ENCODE measurements around the gene WWOX. TPM values are rescaled to one million over a fixed set of nuclear protein-coding genes. Genes with fewer than 3 reads are reported as not detected.

The WWOX gene
- total RNA-seq, 2 experiments from 2014 or later: 20.2 to 21.4 TPM

DNA sequence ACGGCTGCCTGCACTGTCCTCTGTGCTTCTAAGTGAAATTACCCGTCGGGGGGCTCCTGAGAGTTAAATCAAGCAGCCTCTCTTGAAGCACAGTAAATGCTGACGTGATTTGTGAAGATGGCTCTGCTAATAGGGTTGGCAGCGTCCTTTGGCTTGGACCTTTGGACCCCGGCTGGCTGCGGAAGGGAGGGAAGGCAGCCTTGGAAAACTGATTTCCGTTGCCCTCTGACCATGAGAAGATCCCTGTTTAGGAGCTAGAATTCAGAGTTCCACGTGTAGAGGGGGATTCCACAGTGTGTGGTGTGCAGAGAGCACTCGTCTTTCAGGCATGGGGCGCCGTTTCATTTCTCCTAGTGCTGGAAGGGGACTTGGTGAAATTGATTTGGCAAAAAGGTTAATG is 640.8 kb downstream of the WWOX start:
- CTCF ChIA-PET: no interaction called here
- intact Hi-C loops (cut with micrococcal nuclease): no loop called here
- no peak overlapping the region for H3K27ac Mint-ChIP-seq
- no peaks in the 10 kb centered on the region for H3K9me3 Mint-ChIP-seq
- peaks cover 22% of the 10 kb centered on the region for H3K4me1 Mint-ChIP-seq (ENCODE audit: low read depth)
- no peaks in the 10 kb centered on the region for H3K27me3 Mint-ChIP-seq (ENCODE audit: low read depth)
- DNase-seq: no peak
- peaks cover 1% of the 10 kb centered on the region for H3K36me3 Mint-ChIP-seq (ENCODE audit: low read depth)
- no peak overlapping the region for H3K4me3 Mint-ChIP-seq

DNA sequence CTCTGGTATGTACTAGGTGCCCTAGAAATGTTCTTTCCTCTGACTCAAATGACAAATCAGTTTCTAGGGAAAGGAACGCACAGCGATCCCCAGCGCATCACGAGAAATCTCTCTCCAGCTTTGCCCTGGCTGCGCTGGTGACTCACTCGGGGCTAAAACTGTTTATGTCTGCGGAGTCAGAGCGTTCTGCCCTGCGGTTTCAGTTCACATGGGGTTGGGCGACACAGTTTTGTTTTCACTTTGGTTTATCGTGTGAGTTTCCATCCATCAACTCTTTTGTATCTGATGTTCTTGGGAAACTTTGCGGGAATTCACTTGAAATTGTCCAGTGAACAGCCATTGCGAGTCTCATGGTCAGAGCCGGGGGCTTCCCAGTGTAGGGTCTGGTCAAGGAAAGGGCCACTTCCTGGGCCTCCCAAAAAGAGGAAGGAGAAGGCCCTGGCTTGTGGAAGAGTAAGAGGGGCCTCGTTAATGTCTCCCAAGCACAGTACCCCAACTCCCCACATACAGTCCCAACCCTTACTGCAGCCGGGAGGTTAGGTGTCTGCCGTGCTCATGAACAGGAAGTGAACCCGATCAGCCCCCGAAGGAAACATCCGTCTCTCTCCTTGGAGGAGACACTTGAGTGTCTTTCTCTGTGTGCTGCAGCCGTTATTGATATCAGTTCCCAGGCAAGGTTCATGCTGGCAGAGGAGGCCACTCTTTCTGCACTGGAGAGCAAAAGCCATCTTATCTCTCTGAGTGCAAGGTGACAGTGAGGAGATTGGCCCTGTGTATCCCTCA is 643.2 kb downstream of the WWOX start:
- Mint-ChIP-seq H3K27me3 (ENCODE audit: low read depth) (no peaks in the 10 kb centered on the region), H3K4me1 (ENCODE audit: low read depth) (peaks cover 22% of the 10 kb centered on the region), H3K9me3 (no peaks in the 10 kb centered on the region), H3K27ac (peak overlapping the region; percentile 42), H3K4me3 (peak overlapping the region; percentile 66), H3K36me3 (ENCODE audit: low read depth) (peaks cover 1% of the 10 kb centered on the region)
- intact Hi-C loops (cut with micrococcal nuclease): loop anchor here (1.0 to 2.0 kb wide), 2 partner anchors 36 to 38 kb away; no protein-coding TSS in a partner anchor
- peak; percentile 86 for DNase-seq
- CTCF ChIA-PET: no interaction called here

- Mint-ChIP-seq H3K4me3 (no peak overlapping the region), H3K27ac (no peak overlapping the region), H3K4me1 (ENCODE audit: low read depth) (peaks cover 24% of the 10 kb centered on the region), H3K36me3 (ENCODE audit: low read depth) (peaks cover 1% of the 10 kb centered on the region), H3K27me3 (ENCODE audit: low read depth) (no peaks in the 10 kb centered on the region), H3K9me3 (no peaks in the 10 kb centered on the region)
- no peak for DNase-seq
- intact Hi-C loops (cut with micrococcal nuclease): loop anchor here (2.0 kb wide), 1 partner anchor 39 kb away; no protein-coding TSS in a partner anchor
- CTCF ChIA-PET: no interaction called here
Observed at GRCh38 chr16:78743556-78743955, 644.1 kb downstream of the WWOX start.

DNA sequence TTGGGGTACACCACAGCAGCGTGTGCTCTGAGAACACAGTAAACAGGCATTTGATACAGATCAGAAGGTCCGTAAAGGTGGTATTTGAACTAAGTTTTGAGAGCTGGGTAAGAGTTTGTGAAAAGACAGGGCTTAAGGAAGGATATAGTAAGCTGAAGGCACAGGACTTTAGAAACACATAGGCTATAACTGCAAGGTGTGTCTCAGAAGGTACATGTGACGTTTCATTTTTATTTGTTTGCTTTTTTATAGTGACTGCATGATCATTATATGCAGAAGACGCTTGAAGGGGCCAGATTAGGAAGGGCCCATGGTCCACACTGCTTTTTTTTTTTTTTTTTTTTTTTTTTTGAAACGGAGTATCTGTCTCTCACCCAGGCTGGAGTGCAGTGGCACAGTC is 644.6 kb downstream of the WWOX start:
- intact Hi-C loops (cut with micrococcal nuclease): no loop called here
- H3K4me3 Mint-ChIP-seq: no peak overlapping the region
- H3K9me3 Mint-ChIP-seq: no peaks in the 10 kb centered on the region
- DNase-seq: no peak
- H3K36me3 Mint-ChIP-seq (ENCODE audit: low read depth): peaks cover 1% of the 10 kb centered on the region
- H3K27me3 Mint-ChIP-seq (ENCODE audit: low read depth): no peaks in the 10 kb centered on the region
- H3K27ac Mint-ChIP-seq: no peak overlapping the region
- H3K4me1 Mint-ChIP-seq (ENCODE audit: low read depth): peaks cover 30% of the 10 kb centered on the region
- CTCF ChIA-PET: no interaction called here

DNA sequence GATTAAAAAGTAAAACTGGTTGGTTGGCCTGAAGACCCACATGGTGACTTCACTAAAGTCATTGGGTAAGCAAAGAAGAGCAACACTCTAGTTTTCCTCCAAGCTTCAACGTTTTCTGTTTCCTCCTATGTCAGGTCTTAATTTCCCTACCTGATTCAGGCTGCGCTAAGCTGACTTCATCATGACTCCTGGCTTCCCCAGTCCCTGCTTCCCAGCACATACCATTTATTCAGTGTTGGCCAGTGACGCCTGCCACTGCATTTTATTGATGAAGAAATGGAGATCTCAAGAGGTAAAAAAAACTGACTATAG is 645.3 kb downstream of the WWOX start:
- CTCF ChIA-PET: no interaction called here
- intact Hi-C loops (cut with micrococcal nuclease): no loop called here
- H3K9me3 Mint-ChIP-seq: no peaks in the 10 kb centered on the region
- no peak for DNase-seq
- H3K36me3 Mint-ChIP-seq (ENCODE audit: low read depth): peaks cover 1% of the 10 kb centered on the region
- no peaks in the 10 kb centered on the region for H3K27me3 Mint-ChIP-seq (ENCODE audit: low read depth)
- H3K4me1 Mint-ChIP-seq (ENCODE audit: low read depth): peaks cover 36% of the 10 kb centered on the region
- no peak overlapping the region for H3K27ac Mint-ChIP-seq
- H3K4me3 Mint-ChIP-seq: no peak overlapping the region

DNA sequence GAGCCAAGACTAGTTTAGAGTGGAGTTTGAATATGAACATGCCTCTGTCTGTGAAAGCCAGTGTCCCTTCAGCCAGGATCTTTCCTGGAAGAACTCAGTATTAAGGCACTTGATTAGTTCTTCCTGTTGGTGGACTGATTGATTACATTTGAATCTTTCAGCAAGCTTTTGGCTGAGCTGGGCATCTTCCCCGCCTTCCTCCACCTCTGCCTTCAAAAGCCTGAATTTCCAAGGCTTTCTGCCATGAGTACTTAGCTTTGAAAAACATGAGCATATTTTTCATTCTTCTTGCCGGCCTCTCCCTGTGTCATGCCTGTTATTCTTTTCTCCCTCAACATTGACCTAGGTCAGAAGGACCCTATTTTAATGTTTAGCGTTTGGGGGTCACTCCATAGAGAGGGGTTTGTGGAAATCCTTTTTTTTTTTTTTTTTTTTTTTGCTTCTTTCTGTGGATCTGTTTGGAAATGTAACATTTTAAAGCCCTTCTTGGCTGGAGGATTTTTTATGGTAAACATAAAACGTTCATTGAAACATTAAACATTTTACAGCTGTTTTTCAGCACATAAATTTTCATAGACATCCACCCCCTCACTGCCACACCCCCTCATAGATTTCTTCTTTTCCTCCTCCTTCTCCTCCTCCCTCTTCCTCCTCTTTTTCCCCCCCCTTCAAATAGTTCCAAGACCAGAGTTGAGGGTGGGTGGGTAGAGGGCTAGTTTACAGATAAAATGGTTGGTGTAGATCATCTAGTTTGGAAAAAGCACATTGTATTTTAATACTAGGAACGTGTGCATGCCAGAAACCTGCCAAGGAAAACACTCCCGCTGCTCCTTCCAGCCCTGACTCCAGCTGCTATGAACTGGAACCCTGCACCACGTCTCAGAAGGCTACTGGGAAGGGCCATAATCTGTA is 645.9 kb downstream of the WWOX start:
- no peak overlapping the region for H3K27ac Mint-ChIP-seq
- no peaks in the 10 kb centered on the region for H3K9me3 Mint-ChIP-seq
- no peaks in the 10 kb centered on the region for H3K27me3 Mint-ChIP-seq (ENCODE audit: low read depth)
- no peak for DNase-seq
- H3K36me3 Mint-ChIP-seq (ENCODE audit: low read depth): peaks cover 1% of the 10 kb centered on the region
- H3K4me3 Mint-ChIP-seq: no peak overlapping the region
- H3K4me1 Mint-ChIP-seq (ENCODE audit: low read depth): peaks cover 41% of the 10 kb centered on the region
- CTCF ChIA-PET: no interaction called here
- intact Hi-C loops (cut with micrococcal nuclease): no loop called here

- Mint-ChIP-seq H3K4me1 (ENCODE audit: low read depth) (peaks cover 43% of the 10 kb centered on the region), H3K27me3 (ENCODE audit: low read depth) (no peaks in the 10 kb centered on the region)
Observed at GRCh38 chr16:78746718-78747117, 647.3 kb downstream of the WWOX start.

DNA sequence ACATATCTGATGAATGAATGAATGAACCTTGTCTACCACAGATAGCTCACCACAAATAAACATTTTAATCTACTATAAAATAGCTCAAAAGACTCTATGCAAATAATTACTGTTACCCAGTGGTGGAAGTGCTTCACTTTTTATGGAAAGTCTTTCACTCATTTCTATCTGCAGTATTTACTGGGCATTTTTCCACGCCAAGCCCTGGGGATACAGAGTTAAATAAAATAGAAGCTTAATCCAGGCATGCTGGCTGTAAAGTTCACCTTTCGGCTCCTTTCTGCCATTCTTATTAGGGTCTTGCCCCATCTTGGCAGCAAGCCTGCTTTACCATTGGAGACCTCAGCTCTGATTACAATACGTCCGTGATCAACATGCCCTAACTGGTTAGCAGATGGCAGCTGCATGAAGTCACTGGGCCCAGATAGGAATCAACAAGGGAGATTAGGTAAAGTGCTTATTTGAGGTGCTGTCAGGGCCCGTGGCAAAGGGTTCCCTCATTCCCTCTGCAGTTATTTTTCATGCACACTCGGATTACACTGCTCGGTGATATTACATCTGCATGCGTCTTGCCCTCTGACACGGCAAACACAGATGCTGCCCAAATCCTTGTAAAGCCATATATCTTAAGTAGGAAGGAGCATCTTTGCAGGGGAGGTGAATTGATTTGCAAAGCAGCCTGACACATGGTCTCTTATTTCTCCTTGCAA is 648.9 kb downstream of the WWOX start:
- intact Hi-C loops (cut with micrococcal nuclease): no loop called here
- no peaks in the 10 kb centered on the region for H3K27me3 Mint-ChIP-seq (ENCODE audit: low read depth)
- CTCF ChIA-PET: no interaction called here
- no peak overlapping the region for H3K4me3 Mint-ChIP-seq
- H3K4me1 Mint-ChIP-seq (ENCODE audit: low read depth): peaks cover 27% of the 10 kb centered on the region
- H3K27ac Mint-ChIP-seq: no peak overlapping the region
- DNase-seq: no peak
- H3K9me3 Mint-ChIP-seq: no peaks in the 10 kb centered on the region
- peaks cover 1% of the 10 kb centered on the region for H3K36me3 Mint-ChIP-seq (ENCODE audit: low read depth)

More at GRCh38 chr16:78746718-78747117, 647.3 kb downstream of the WWOX start:
- DNase-seq: no peak
- Mint-ChIP-seq H3K36me3 (ENCODE audit: low read depth) (peaks cover 1% of the 10 kb centered on the region), H3K4me3 (no peak overlapping the region), H3K27ac (no peak overlapping the region), H3K9me3 (no peaks in the 10 kb centered on the region)
- CTCF ChIA-PET: no interaction called here
- intact Hi-C loops (cut with micrococcal nuclease): no loop called here

- no peak for DNase-seq
- CTCF ChIA-PET: no interaction called here
- intact Hi-C loops (cut with micrococcal nuclease): no loop called here
- H3K27ac Mint-ChIP-seq: no peak overlapping the region
- no peaks in the 10 kb centered on the region for H3K36me3 Mint-ChIP-seq (ENCODE audit: low read depth)
- H3K4me1 Mint-ChIP-seq (ENCODE audit: low read depth): peaks cover 21% of the 10 kb centered on the region
- H3K4me3 Mint-ChIP-seq: no peak overlapping the region
- no peaks in the 10 kb centered on the region for H3K9me3 Mint-ChIP-seq
- H3K27me3 Mint-ChIP-seq (ENCODE audit: low read depth): no peaks in the 10 kb centered on the region
Observed at GRCh38 chr16:78749745-78750268, 650.4 kb downstream of the WWOX start.

- Mint-ChIP-seq H3K4me1 (ENCODE audit: low read depth) (peaks cover 21% of the 10 kb centered on the region), H3K27me3 (ENCODE audit: low read depth) (no peaks in the 10 kb centered on the region), H3K36me3 (ENCODE audit: low read depth) (no peaks in the 10 kb centered on the region), H3K4me3 (no peak overlapping the region), H3K9me3 (no peaks in the 10 kb centered on the region), H3K27ac (no peak overlapping the region)
- intact Hi-C loops (cut with micrococcal nuclease): no loop called here
- CTCF ChIA-PET: no interaction called here
- DNase-seq: no peak
Observed at GRCh38 chr16:78750611-78751010, 651.2 kb downstream of the WWOX start.

DNA sequence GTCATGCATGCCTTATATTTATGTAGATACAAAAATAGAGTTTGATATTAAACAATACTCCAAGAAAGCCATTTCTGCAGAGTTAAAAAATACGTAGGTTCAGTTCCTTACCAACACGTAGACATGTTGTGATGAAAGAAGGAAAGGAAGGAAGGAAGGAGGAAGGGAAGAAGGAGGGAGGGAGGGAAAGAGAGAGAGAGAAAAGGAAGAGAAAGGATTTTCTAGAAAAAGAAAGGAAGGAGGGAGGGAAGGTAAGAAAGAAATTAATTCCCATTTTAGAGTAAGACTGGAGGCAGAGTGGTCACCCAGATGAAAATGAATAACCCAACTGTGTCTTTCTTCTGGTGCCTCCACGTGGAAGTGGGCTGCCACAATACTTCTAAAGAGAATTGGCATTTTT is 652.1 kb downstream of the WWOX start:
- Mint-ChIP-seq H3K27ac (no peak overlapping the region), H3K27me3 (ENCODE audit: low read depth) (no peaks in the 10 kb centered on the region), H3K4me1 (ENCODE audit: low read depth) (peaks cover 21% of the 10 kb centered on the region), H3K9me3 (peaks cover 5% of the 10 kb centered on the region), H3K36me3 (ENCODE audit: low read depth) (no peaks in the 10 kb centered on the region), H3K4me3 (no peak overlapping the region)
- no peak for DNase-seq
- intact Hi-C loops (cut with micrococcal nuclease): no loop called here
- CTCF ChIA-PET: no interaction called here

DNA sequence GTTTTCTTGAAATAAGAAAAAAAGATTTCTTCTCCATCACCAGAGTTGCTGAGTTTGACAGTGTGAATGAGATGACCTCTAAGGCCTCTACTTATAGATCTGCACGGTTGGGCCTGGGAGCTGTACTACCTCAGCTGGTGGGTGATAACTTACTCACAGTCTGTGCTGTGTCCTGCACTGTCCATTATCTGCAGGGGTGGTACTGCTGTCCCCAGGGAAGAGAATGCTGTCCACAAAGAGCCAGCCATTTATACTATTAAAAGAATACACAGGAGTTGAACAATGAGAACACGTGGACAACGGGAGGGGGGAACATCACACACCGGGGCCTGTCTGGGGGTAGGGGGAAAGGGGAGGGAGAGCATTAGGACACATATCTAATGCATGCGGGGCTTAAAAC is 655.3 kb downstream of the WWOX start:
- DNase-seq: no peak
- H3K36me3 Mint-ChIP-seq (ENCODE audit: low read depth): no peaks in the 10 kb centered on the region
- no peak overlapping the region for H3K4me3 Mint-ChIP-seq
- intact Hi-C loops (cut with micrococcal nuclease): no loop called here
- H3K4me1 Mint-ChIP-seq (ENCODE audit: low read depth): peaks cover 7% of the 10 kb centered on the region
- CTCF ChIA-PET: no interaction called here
- no peak overlapping the region for H3K27ac Mint-ChIP-seq
- peaks cover 5% of the 10 kb centered on the region for H3K9me3 Mint-ChIP-seq
- H3K27me3 Mint-ChIP-seq (ENCODE audit: low read depth): no peaks in the 10 kb centered on the region
